GM19238 (cell line): ENCODE measurements around the gene IGFBP7.

Source experiments
- DNase-seq: peaks from one replicate; pipeline ENCODE4 v3.0.0; 2011; ENCODE audit warnings: low spot score; ENCODE audit not compliant: insufficient read length

Gene IGFBP7

DNA sequence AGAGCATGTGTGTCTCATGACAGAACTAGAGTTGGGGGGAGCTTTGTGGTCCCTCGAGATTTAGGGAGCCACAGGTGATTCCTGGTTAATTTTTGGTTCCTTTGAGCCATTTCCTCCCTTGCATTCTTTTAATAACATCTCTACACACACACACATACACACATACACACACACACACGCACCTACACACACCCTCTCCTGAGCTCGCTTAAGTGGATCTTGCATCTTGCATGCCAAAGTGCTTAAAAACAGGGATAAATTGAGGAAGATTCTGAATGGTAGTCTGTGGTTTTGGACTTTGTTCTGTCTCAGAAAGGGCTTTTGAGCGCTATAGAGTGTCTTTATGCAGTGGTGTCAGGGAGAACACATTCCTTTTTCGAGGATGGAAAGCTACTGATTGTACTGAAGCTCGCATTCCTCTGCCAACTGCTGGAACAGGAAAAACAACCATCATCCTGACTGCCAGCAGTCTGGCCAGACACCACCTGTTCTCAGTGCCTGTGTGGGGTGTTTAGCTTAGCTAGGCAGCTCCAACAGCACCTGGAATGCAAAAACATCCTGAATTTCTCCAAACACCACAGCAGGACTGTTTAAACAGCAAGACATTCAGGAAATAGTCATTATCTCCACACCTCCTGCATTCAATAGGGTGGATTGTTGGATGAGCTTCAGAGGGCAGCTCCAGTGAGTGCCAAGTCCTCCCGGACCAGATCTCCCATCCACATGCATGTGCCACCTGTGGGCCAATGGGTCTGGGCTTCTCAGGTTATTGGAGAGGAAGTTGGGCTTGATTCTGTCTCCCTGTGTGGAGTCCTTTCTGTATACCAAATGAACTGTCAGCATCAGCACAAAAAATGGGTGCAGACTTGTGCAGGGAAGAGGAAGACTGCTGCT is 21.9 kb upstream of the IGFBP7 start:
- DNase-seq: no peak

- no peak for DNase-seq
Measured at GRCh38 chr4:57129477-57129876, 19.3 kb upstream of the IGFBP7 start.

GRCh38 chr4:57127361-57127760 is 17.2 kb upstream of the IGFBP7 start:
- DNase-seq: no peak

DNA sequence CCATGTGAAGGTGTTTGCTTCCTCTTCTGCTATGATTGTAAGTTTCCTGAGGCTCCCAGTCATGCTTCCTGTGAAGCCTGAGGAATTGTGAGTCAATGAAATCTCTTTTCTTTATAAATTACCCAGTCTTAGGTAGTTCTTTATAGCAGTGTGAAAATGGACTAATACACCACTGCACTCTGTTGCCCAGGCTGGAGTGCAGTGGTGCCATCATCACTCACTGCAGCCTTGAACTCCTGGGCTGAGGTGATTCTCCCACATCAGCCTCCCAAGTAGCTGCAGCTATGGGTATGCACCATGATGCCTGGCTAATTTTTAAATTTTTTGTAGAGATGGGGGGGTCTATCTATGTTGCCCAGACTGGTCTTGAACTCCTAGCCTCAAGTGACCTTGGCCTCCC is 15.8 kb upstream of the IGFBP7 start:
- no peak for DNase-seq

- no peak for DNase-seq
Measured at GRCh38 chr4:57124145-57124544, 14.0 kb upstream of the IGFBP7 start.

- no peak for DNase-seq
Measured at GRCh38 chr4:57122959-57123358, 12.8 kb upstream of the IGFBP7 start.

- no peak for DNase-seq
Measured at GRCh38 chr4:57119054-57119651, 9.0 kb upstream of the IGFBP7 start.

DNA sequence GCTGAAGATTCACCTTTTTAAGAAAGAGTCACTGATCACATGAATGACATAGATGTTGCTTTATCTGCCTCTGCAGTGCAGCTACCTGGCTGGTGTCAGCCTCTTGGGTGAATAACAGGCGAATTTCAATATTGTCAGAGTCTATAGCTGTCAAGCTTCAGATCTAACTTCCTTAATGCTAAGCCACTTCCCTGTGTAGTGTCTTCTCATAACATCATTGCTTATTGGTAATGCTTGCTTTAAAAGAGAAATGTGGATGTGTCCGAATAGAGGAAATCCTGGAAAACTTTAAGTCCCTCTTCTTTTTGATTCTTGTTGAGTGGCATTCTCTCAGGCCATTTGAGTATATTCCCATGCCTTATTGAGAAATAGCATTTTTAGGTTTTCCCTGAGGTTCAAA is 7.3 kb upstream of the IGFBP7 start:
- no peak for DNase-seq

- no peak for DNase-seq
Measured at GRCh38 chr4:57116245-57116644, 6.1 kb upstream of the IGFBP7 start.

DNA sequence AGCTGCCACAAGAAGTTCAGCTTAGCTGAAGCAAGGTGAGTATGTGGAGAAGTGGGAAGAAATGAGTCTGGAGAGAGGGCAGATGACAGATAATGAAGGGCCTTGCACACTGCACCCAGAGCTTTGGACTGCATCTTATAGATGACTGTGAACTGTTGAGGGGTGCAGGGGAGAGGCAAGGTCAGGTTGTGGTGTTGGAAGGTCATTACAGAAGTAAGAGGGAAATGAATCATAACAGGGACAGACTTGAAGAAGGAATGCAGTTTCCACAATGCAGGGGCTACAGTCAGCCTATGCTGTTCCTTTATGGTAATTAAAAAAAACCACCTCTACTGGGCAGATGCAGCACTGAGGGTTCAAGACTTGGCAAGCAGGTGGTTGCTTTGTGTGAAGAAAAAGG is 4.8 kb upstream of the IGFBP7 start:
- no peak for DNase-seq

- DNase-seq: no peak
Measured at GRCh38 chr4:57113870-57114269, 3.7 kb upstream of the IGFBP7 start.

DNA sequence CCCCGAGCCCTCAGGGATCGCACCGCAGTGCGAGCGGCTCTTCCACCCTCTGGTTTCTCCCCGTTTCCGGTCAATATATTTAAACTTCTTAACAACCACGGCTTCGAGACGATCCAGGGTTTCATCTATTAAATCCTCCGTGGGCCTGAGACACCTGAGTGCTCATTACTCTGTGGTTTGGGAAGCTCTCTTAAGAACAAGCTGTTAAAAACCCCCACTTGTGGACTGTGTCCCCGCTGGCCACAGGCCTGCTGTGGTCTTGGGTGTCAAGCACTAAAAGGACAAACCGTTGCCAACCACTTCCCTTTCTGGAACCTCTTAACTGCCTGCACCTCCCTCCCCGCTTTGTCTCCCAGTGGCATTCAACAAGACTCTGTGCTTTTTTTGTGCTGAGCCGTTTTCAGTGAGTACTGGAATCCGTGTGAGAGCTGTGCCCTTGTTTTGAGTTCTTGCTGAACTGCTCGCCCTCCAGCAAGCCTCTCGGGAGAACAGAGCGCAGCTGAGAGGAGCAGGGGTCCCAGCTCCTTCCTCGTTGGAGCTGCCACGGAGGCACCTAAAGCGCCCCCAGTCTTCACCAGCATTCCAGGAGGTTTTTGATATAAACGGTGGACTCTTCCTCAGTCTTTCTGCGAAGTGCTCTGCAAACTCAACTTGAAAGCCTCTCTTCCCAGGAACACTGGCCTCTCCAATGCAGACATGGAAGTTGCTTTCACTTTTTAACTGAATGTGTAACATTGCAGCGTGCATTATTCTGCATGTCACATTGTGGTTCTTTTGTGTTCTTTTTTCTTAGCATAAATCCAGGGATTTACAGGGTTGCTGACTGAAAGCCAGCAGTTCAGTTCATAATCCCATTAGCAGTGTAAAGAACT is 691 bp upstream of the IGFBP7 start:
- peak; percentile 16 for DNase-seq

DNA sequence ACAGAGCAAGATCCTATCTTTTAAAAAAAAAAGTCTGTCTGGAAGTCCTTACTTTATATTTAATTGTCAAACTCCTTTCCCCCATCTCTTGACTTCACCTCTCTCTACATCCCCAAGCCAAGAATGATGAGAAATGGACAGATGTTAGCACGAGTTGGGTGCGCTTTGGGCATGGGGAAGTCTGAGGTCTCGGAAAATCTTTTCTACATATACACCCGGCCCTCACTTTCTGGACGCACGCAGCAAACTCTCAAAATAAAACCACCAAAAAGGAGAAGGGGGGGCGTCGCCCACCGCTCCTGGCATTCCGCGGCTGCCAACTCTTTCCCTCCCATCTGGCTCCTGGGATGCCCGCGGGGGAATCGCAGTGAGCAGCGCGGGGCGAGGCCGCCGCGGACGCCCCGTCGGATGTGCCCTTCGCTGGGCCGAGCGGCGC is 756 bp downstream of the IGFBP7 start:
- DNase-seq: no peak

GRCh38 chr4:57106181-57106580 is 4.0 kb downstream of the IGFBP7 start:
- no peak for DNase-seq

DNA sequence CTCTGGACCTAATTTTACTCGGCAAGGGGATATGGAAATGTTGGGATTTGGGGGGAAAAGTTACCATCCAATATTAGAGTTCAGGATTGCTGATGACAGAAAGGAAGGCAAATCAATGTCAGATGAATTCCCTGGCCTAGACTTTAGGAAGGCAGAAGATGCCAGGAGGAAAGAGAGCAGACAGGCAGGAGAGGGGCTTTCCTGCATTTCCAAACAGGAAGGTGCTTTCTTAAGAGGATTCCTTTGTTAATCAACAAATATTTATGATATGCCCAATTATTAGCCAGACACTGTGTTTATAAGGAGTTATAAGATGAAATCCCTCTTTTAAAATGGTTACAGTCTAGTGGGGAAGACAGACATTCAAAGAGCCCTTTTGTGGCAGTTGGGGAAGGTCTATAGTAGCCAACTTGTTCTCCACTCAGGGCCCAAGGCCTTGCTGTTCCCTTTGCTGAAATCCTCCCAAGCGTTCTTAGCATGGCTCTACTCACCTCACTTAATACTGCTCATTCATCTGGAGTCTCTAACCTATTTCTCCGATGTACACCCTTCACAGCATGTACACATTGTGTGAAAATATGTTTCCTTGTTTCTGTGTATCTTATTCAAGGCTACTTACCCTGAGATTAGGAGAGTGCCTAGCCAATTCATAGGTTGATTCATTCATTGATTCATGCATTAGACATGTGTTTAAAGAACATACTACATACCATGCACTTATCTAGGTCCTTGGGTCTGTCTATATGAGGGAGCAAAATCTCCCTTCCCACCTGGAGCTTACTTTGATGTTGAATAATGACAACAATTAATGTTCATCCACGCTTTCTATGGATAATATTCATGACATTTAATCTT is 5.3 kb downstream of the IGFBP7 start:
- no peak for DNase-seq

DNA sequence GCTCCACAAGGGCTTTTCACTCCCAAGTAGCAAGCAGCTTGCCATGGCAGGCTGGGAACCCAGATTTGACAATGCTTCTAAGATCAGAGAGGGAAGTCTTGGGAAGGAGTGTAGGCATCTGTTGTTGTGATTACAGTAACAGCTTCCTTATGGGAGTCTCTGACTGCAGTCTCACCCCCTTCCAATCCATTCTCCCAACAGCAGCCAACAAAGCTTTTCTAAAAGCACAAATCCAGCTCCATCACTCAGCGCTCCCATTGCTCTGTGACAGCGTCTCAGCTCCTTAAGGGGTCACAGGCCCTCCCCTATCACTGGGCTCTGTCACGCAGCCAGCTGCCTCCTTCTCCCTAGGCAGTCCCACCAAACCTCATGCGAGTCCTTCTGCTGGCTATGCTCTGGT is 7.1 kb downstream of the IGFBP7 start:
- DNase-seq: no peak

- no peak for DNase-seq
Measured at GRCh38 chr4:57102050-57102624, 8.0 kb downstream of the IGFBP7 start.

DNA sequence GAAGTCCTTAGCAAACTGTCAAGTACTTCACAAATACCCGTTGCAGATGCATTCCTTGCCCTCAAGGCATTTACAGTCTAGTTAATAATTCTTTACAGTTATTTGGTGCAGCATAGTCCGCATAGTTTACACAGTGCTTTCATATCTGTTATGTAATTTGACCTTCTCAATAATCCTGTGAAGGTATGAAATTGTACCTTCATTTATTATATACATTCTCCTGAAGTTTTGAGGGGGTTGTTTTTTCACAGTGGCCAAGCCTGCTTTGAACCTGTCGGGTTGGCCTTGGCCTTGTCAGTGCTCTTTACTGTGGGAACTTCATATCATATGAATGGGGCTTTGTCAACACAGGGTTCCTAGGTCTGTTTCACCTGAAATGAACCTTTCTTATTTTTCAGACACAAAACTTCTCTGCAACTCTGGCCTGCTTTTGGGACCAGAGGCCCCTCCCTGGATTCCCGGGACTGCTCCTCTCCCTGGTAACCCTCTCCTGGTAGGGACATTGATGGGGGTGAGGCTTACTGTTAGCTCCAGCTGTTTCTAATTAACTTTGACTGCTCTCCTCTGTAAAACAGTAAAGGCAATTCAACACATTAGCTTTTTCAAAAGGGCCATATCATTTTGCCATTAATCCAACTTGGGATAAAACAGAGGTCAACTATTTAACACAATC is 9.1 kb downstream of the IGFBP7 start:
- no peak for DNase-seq

GRCh38 chr4:57099363-57099762 is 10.8 kb downstream of the IGFBP7 start:
- DNase-seq: no peak

- DNase-seq: no peak
Measured at GRCh38 chr4:57098941-57099340, 11.2 kb downstream of the IGFBP7 start.
